ENCODE results near the gene FAM174C. TPM values are rescaled to one million over a fixed set of nuclear protein-coding genes. Genes with fewer than 3 reads are reported as not detected.

The FAM174C gene
- polyA plus RNA-seq, 1 donor (not counting 4 experiments of a cell fraction or from before 2014, with no cell fraction given) = 18.5 TPM

DNA sequence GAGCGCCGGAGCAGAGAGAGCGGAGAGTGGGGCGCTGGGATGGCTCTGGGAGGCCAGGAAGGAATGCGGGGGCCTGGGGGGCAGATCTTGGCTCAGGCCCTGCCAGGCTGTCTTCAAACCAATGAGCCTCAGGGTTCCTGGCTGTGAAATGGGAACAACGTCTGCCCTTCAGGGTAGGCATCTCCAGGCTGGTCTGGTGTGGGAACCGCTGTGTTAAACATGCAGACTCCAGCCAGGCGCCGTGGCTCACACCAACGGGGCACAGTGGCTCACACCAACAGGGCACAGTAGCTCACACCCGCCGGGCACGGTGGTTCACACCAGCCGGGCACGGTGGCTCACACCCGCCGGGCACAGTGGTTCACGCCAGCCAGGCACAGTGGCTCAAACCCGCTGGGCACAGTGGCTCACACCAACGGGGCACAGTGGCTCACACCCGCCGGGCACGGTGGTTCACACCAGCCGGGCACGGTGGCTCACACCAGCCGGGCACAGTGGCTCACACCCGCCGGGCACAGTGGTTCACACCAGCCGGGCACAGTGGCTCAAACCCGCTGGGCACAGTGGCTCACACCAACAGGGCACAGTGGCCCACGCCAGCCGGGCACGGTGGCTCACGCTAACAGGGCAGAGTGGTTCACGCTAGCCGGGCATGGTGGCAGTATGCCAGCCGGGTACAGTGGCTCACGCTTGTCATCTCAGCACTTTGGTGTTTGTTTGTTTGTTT, 50.4 kb downstream of the FAM174C start:
- H3K4me2 ChIP-seq (ENCODE audit: control insufficient read depth, extremely low read depth, insufficient read depth, low read depth, low read length) = peak overlapping the region; percentile 90
- no peak overlapping the region for H3K27ac ChIP-seq (ENCODE audit: control insufficient read depth, insufficient read depth, low read length)
- H3K36me3 ChIP-seq (ENCODE audit: control insufficient read depth in 2 of 2, extremely low read depth in 1 of 2, insufficient read depth in 2 of 2, low read length in 2 of 2) = no peaks in the 10 kb centered on the region
- no peaks in the 10 kb centered on the region for H3K9me3 ChIP-seq (ENCODE audit: control insufficient read depth, low read depth, low read length)
- DNase-seq (ENCODE audit: low read depth, low spot score) (no peak), FAIRE-seq (no peak)
- H3K4me3 ChIP-seq (ENCODE audit: control insufficient read depth in 2 of 3, extremely low read depth in 1 of 3, insufficient read depth in 2 of 3, low read depth in 1 of 3, low read length in 3 of 3) = peak overlapping the region in 1 of 3 experiments; percentile 9
- TF ChIP-seq, protein P1, sequence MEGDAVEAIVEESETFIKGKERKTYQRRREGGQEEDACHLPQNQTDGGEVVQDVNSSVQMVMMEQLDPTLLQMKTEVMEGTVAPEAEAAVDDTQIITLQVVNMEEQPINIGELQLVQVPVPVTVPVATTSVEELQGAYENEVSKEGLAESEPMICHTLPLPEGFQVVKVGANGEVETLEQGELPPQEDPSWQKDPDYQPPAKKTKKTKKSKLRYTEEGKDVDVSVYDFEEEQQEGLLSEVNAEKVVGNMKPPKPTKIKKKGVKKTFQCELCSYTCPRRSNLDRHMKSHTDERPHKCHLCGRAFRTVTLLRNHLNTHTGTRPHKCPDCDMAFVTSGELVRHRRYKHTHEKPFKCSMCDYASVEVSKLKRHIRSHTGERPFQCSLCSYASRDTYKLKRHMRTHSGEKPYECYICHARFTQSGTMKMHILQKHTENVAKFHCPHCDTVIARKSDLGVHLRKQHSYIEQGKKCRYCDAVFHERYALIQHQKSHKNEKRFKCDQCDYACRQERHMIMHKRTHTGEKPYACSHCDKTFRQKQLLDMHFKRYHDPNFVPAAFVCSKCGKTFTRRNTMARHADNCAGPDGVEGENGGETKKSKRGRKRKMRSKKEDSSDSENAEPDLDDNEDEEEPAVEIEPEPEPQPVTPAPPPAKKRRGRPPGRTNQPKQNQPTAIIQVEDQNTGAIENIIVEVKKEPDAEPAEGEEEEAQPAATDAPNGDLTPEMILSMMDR (optimal IDR thresholded peaks at IDR 0.05 in 1 of 3, IDR thresholded peaks at IDR 0.05 in 1 of 3, conservative IDR thresholded peaks at IDR 0.05 in 1 of 3; ENCODE audit: extremely low read depth in 1 of 3, insufficient read depth in 2 of 3, low read length in 3 of 3) = no peak
- dilution Hi-C loops (cut with MboI; ENCODE audit: extremely low pct_ligation_motif_present, low sequenced_read_pairs) = no loop called here
- H4K20me1 ChIP-seq (ENCODE audit: control insufficient read depth, extremely low read depth, insufficient read depth, low read length) = no peaks in the 10 kb centered on the region
- peaks cover 7% of the 10 kb centered on the region for H3K27me3 ChIP-seq (ENCODE audit: control insufficient read depth, extremely low read depth, insufficient read depth, low read length)
- H3K9ac ChIP-seq (ENCODE audit: control insufficient read depth, extremely low read depth, insufficient read depth, low read length) = no peak overlapping the region
- H3K4me1 ChIP-seq (ENCODE audit: control insufficient read depth, extremely low read depth, insufficient read depth, low read length) = peaks cover 5% of the 10 kb centered on the region
- H2AFZ ChIP-seq (ENCODE audit: control insufficient read depth, low read length) = no peak overlapping the region
- no peaks in the 10 kb centered on the region for H3K9me1 ChIP-seq (ENCODE audit: control insufficient read depth, extremely low read depth, insufficient read depth, low read length)
- H3K79me2 ChIP-seq (ENCODE audit: control insufficient read depth, insufficient read depth, low read length) = no peaks in the 10 kb centered on the region

- peaks cover 7% of the 10 kb centered on the region for H3K27me3 ChIP-seq (ENCODE audit: control insufficient read depth, extremely low read depth, insufficient read depth, low read length)
- no peaks in the 10 kb centered on the region for H3K9me1 ChIP-seq (ENCODE audit: control insufficient read depth, extremely low read depth, insufficient read depth, low read length)
- H3K9me3 ChIP-seq (ENCODE audit: control insufficient read depth, low read depth, low read length) = no peaks in the 10 kb centered on the region
- no peaks in the 10 kb centered on the region for H3K36me3 ChIP-seq (ENCODE audit: control insufficient read depth in 2 of 2, extremely low read depth in 1 of 2, insufficient read depth in 2 of 2, low read length in 2 of 2)
- H2AFZ ChIP-seq (ENCODE audit: control insufficient read depth, low read length) = no peak overlapping the region
- H3K79me2 ChIP-seq (ENCODE audit: control insufficient read depth, insufficient read depth, low read length) = no peaks in the 10 kb centered on the region
- no peak overlapping the region for H3K27ac ChIP-seq (ENCODE audit: control insufficient read depth, insufficient read depth, low read length)
- H3K4me2 ChIP-seq (ENCODE audit: control insufficient read depth, extremely low read depth, insufficient read depth, low read depth, low read length) = no peak overlapping the region
- TF ChIP-seq, protein P1 (optimal IDR thresholded peaks at IDR 0.05 in 1 of 3, IDR thresholded peaks at IDR 0.05 in 1 of 3, conservative IDR thresholded peaks at IDR 0.05 in 1 of 3; ENCODE audit: extremely low read depth in 1 of 3, insufficient read depth in 2 of 3, low read length in 3 of 3) = no peak
- no peak for TF ChIP-seq EZH2 (IDR thresholded peaks at IDR 0.05; ENCODE audit: low read length)
- no peak overlapping the region for H3K4me3 ChIP-seq (ENCODE audit: control insufficient read depth in 2 of 3, extremely low read depth in 1 of 3, insufficient read depth in 2 of 3, low read depth in 1 of 3, low read length in 3 of 3)
- no peaks in the 10 kb centered on the region for H4K20me1 ChIP-seq (ENCODE audit: control insufficient read depth, extremely low read depth, insufficient read depth, low read length)
- DNase-seq (ENCODE audit: low read depth, low spot score) (no peak), FAIRE-seq (no peak)
- H3K4me1 ChIP-seq (ENCODE audit: control insufficient read depth, extremely low read depth, insufficient read depth, low read length) = peaks cover 5% of the 10 kb centered on the region
- dilution Hi-C loops (cut with MboI; ENCODE audit: extremely low pct_ligation_motif_present, low sequenced_read_pairs) = no loop called here
- H3K9ac ChIP-seq (ENCODE audit: control insufficient read depth, extremely low read depth, insufficient read depth, low read length) = no peak overlapping the region
Measured at GRCh38 chr19:1327125-1327524, 51.8 kb downstream of the FAM174C start.

Other genes with a start within 250 kb of the FAM174C start
- gene CNN2, start 248.9 kb upstream of the FAM174C start, polyA plus RNA-seq = 105 to 495 TPM (median 136 TPM) in 3 replicates
- 7.4 to 11.0 TPM (median 7.9 TPM) in 3 replicates for gene ABCA7, start 235.4 kb upstream of the FAM174C start, polyA plus RNA-seq
- gene ARHGAP45, start 208.4 kb upstream of the FAM174C start, polyA plus RNA-seq = 0.56 to 1.3 TPM (median 1.1 TPM) in 3 replicates
- 178 to 229 TPM (median 200 TPM) in 3 replicates for gene POLR2E, start 180.2 kb upstream of the FAM174C start, polyA plus RNA-seq
- gene GPX4, start 171.5 kb upstream of the FAM174C start, polyA plus RNA-seq = 193 to 279 TPM (median 243 TPM) in 3 replicates
- 10.9 to 19.4 TPM (median 13.1 TPM) in 3 replicates for gene SBNO2, start 101.3 kb upstream of the FAM174C start, polyA plus RNA-seq
- gene STK11, start 69.8 kb upstream of the FAM174C start, polyA plus RNA-seq = 24.6 to 31.4 TPM (median 28.1 TPM) in 3 replicates
- gene CBARP, start 37.5 kb upstream of the FAM174C start, polyA plus RNA-seq = 0.93 to 2.8 TPM (median 1.2 TPM) in 3 replicates
- gene ATP5F1D, start 33.8 kb upstream of the FAM174C start, polyA plus RNA-seq = 51.3 to 95.4 TPM (median 80.0 TPM) in 3 replicates
- 4.7 to 14.1 TPM (median 6.8 TPM) in 3 replicates for gene MIDN, start 26.9 kb upstream of the FAM174C start, polyA plus RNA-seq
- gene CIRBP, start 6.2 kb upstream of the FAM174C start, polyA plus RNA-seq = 97.5 to 164 TPM (median 113 TPM) in 3 replicates
- gene EFNA2, start 10.3 kb downstream of the FAM174C start, polyA plus RNA-seq = not detected in 3 replicates
- gene NDUFS7, start 108.4 kb downstream of the FAM174C start, polyA plus RNA-seq = 23.2 to 52.1 TPM (median 41.3 TPM) in 3 replicates
- gene GAMT, start 126.0 kb downstream of the FAM174C start, polyA plus RNA-seq = 5.7 to 15.6 TPM (median 7.6 TPM) in 3 replicates
- 56.4 to 99.2 TPM (median 71.6 TPM) in 3 replicates for gene DAZAP1, start 132.1 kb downstream of the FAM174C start, polyA plus RNA-seq
- 795 to 1,391 TPM (median 803 TPM) in 3 replicates for gene RPS15, start 162.9 kb downstream of the FAM174C start, polyA plus RNA-seq
- 0.01 to 0.05 TPM (median 0.01 TPM) in 3 replicates for gene APC2, start 174.6 kb downstream of the FAM174C start, polyA plus RNA-seq
- gene C19orf25, start 203.7 kb downstream of the FAM174C start, polyA plus RNA-seq = 11.2 to 24.9 TPM (median 13.8 TPM) in 3 replicates
- 0.25 to 1.2 TPM (median 0.27 TPM) in 3 replicates for gene PCSK4, start 214.8 kb downstream of the FAM174C start, polyA plus RNA-seq
- 1.2 to 1.3 TPM (median 1.2 TPM) in 3 replicates for gene REEP6, start 215.7 kb downstream of the FAM174C start, polyA plus RNA-seq
- 4.2 to 8.5 TPM (median 5.7 TPM) in 3 replicates for gene ADAMTSL5, start 237.5 kb downstream of the FAM174C start, polyA plus RNA-seq
- 0.05 to 0.26 TPM (median 0.06 TPM) in 3 replicates for gene PLK5, start 248.5 kb downstream of the FAM174C start, polyA plus RNA-seq

Measured in keratinocyte (primary cell).